ENCODE data around the gene ARMC12.

DNA sequence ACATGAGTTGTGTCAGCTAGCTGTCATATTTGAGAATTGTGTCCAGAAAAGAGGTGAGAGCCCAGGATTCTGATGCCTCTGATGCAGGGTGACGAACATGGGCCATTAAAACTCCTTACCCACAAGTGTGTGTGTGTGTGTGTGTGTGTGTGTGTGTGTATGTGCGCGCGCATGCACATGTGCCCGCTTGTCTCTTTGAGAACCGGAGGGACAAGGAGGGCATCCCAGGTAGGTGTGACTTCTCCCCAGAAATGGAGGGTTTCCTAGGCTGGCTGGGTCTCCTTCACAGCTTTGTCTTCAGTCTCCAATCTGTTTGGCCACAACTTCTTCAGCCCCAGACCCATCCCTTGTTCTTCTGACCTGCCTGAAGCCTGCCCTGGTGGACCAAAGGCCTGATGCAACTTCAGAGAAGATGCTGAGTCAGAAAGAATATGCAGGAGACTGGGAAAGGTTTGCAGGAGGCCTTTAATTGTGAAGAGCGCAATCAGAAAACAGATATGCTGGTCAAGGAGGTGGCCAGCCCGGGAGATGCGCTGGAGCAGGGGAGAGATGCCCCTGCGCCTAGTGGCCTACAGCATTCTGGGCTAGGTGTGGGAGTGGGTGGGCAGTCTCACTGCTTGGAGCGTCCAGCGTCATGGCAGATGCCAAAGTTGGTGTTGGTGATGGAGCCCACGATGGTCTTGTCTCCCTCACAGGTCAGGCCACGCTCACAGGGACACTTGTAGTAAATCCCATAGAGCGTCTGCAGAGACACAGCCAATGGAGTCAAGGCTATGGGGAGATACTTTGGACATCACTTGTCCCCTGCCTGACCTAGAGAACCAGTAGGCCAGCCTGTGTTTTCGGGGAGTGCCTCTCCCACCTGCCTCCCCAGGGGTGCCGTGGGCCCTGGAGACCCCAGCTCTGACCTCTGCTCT lies 58.0 kb downstream of the ARMC12 start:
- TF ChIP-seq, protein P1, sequence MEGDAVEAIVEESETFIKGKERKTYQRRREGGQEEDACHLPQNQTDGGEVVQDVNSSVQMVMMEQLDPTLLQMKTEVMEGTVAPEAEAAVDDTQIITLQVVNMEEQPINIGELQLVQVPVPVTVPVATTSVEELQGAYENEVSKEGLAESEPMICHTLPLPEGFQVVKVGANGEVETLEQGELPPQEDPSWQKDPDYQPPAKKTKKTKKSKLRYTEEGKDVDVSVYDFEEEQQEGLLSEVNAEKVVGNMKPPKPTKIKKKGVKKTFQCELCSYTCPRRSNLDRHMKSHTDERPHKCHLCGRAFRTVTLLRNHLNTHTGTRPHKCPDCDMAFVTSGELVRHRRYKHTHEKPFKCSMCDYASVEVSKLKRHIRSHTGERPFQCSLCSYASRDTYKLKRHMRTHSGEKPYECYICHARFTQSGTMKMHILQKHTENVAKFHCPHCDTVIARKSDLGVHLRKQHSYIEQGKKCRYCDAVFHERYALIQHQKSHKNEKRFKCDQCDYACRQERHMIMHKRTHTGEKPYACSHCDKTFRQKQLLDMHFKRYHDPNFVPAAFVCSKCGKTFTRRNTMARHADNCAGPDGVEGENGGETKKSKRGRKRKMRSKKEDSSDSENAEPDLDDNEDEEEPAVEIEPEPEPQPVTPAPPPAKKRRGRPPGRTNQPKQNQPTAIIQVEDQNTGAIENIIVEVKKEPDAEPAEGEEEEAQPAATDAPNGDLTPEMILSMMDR (IDR thresholded peaks at IDR 0.05): no peak
- no peak for TF ChIP-seq POLR2A (IDR thresholded peaks at IDR 0.05)

All from esophagus squamous epithelium (tissue), 4 donors.